ENCODE measurements around the gene KLHDC8A. TPM values are rescaled to one million over a fixed set of nuclear protein-coding genes. Genes with fewer than 3 reads are reported as not detected.

Gene KLHDC8A
- total and polyA plus RNA-seq, 9 of the 15 experiments (the other 6 are each of a cell fraction or from before 2014, with no cell fraction given): 0.01 to 0.54 (median 0.04) TPM; not detected in 6

- WGBS (ENCODE audit: insufficient coverage, low coverage, missing lambda C conversion rate): 15% methylated on average over 21 of the region's 21 CpGs
- TF ChIP-seq CTCF (IDR thresholded peaks at IDR 0.05 in 2 of 3, conservative IDR thresholded peaks at IDR 0.05 in 1 of 3; ENCODE audit: insufficient read depth in 2 of 3, low read depth in 1 of 3, low read length in 3 of 3) (peak in 1 of 3 experiments; percentile 16; a peak in 2 of 6 replicates), POLR2B (IDR thresholded peaks at IDR 0.05; ENCODE audit: low read depth, partially characterized antibody) (no peak), CREB1 (IDR thresholded peaks at IDR 0.05) (no peak), CREB1 (CRISPR knock-in tag; IDR thresholded peaks at IDR 0.05) (no peak)
- H3K9me3 ChIP-seq (replicated peaks; ENCODE audit: control insufficient read depth, insufficient read depth, low read depth, low read length): no peaks in the 10 kb centered on the region
- H3K79me2 ChIP-seq (ENCODE audit: control insufficient read depth, insufficient read depth, low read length): no peaks in the 10 kb centered on the region
- BruUV-seq (replicated peaks): no TSS peak
- in situ Hi-C loops (cut with MboI) (no loop called here), intact Hi-C loops (cut with micrococcal nuclease) (no loop called here)
- H3K4me1 ChIP-seq (replicated peaks in 1 of 2; ENCODE audit: control insufficient read depth in 2 of 2, insufficient read depth in 2 of 2, low read length in 2 of 2): peaks cover 4 to 13% of the 10 kb centered on the region in 2 experiments
- ChIA-PET POLR2A (no interaction called here), CTCF (ENCODE audit: low intra/inter-chr PET ratio) (no interaction called here)
- FAIRE-seq (no peak), DNase-seq (ENCODE audit: extremely low read depth in 1 of 4, low spot score in 3 of 4) (no peak), ATAC-seq (no peak)
- H2AFZ ChIP-seq (ENCODE audit: low read depth, low read length): no peak overlapping the region
- H3K36me3 ChIP-seq (ENCODE audit: control insufficient read depth, insufficient read depth, low read length): no peaks in the 10 kb centered on the region
- no peak overlapping the region for H3K4me2 ChIP-seq (ENCODE audit: insufficient read depth, low read length)
- no peak overlapping the region for H3K27ac ChIP-seq (ENCODE audit: extremely low read depth, low read depth, low read length)
- H3K9ac ChIP-seq (ENCODE audit: insufficient read depth in 1 of 2, low read depth in 2 of 2, low read length in 2 of 2): no peak overlapping the region
- no peaks in the 10 kb centered on the region for H3K9me1 ChIP-seq (ENCODE audit: control insufficient read depth, insufficient read depth, low read length)
- H4K20me1 ChIP-seq (replicated peaks; ENCODE audit: control insufficient read depth, insufficient read depth, low read length): peaks cover 12% of the 10 kb centered on the region; the same call in 1 of the 2 replicates
- H3K27me3 ChIP-seq (ENCODE audit: control insufficient read depth in 2 of 2, insufficient read depth in 2 of 2, low read length in 2 of 2): peaks cover 25 to 68% of the 10 kb centered on the region in 2 experiments
- no peak overlapping the region for H3K4me3 ChIP-seq
Measured at GRCh38 chr1:205339197-205339702, 17.5 kb downstream of the KLHDC8A start.
